Activated CD8-positive, alpha-beta memory T cell treated with anti-CD3 and anti-CD28 coated beads, Interleukin-2, amount 50 U/mL, for 4 hours (primary cell): ENCODE results near the gene ASIC2.

ENCODE experiments used
- DNase-seq: peaks from one replicate; pipeline ENCODE4 v3.0.0-alpha.2; 2020

Gene ASIC2

GRCh38 chr17:33202796-33203495 lies 90.1 kb downstream of the ASIC2 start:
- DNase-seq = no peak

GRCh38 chr17:33202021-33202420 lies 91.1 kb downstream of the ASIC2 start:
- no peak for DNase-seq

GRCh38 chr17:33201283-33201682 lies 91.8 kb downstream of the ASIC2 start:
- DNase-seq = no peak

- no peak for DNase-seq
Observed at GRCh38 chr17:33200587-33200986, 92.5 kb downstream of the ASIC2 start.

- no peak for DNase-seq
Observed at GRCh38 chr17:33199571-33200510, 93.3 kb downstream of the ASIC2 start.

- DNase-seq = no peak
Observed at GRCh38 chr17:33198954-33199353, 94.1 kb downstream of the ASIC2 start.

- DNase-seq = no peak
Observed at GRCh38 chr17:33197342-33197741, 95.8 kb downstream of the ASIC2 start.

GRCh38 chr17:33196883-33197282 lies 96.2 kb downstream of the ASIC2 start:
- DNase-seq = no peak

- no peak for DNase-seq
Observed at GRCh38 chr17:33192951-33193911, 99.9 kb downstream of the ASIC2 start.

GRCh38 chr17:33183487-33184026 lies 109.5 kb downstream of the ASIC2 start:
- DNase-seq = no peak

- DNase-seq = no peak
Observed at GRCh38 chr17:33179151-33179550, 113.9 kb downstream of the ASIC2 start.

GRCh38 chr17:33178681-33179080 lies 114.4 kb downstream of the ASIC2 start:
- no peak for DNase-seq

GRCh38 chr17:33175562-33175961 lies 117.5 kb downstream of the ASIC2 start:
- DNase-seq = no peak

GRCh38 chr17:33171931-33172330 lies 121.2 kb downstream of the ASIC2 start:
- no peak for DNase-seq

- no peak for DNase-seq
Observed at GRCh38 chr17:33169580-33170285, 123.4 kb downstream of the ASIC2 start.

- no peak for DNase-seq
Observed at GRCh38 chr17:33167736-33168135, 125.4 kb downstream of the ASIC2 start.

- DNase-seq = no peak
Observed at GRCh38 chr17:33166472-33166871, 126.6 kb downstream of the ASIC2 start.

- no peak for DNase-seq
Observed at GRCh38 chr17:33164169-33164881, 128.8 kb downstream of the ASIC2 start.

- no peak for DNase-seq
Observed at GRCh38 chr17:33163533-33164168, 129.4 kb downstream of the ASIC2 start.

- DNase-seq = no peak
Observed at GRCh38 chr17:33154869-33155455, 138.1 kb downstream of the ASIC2 start.
